ENCODE measurements around the gene FOXN3.

Gene FOXN3

DNA sequence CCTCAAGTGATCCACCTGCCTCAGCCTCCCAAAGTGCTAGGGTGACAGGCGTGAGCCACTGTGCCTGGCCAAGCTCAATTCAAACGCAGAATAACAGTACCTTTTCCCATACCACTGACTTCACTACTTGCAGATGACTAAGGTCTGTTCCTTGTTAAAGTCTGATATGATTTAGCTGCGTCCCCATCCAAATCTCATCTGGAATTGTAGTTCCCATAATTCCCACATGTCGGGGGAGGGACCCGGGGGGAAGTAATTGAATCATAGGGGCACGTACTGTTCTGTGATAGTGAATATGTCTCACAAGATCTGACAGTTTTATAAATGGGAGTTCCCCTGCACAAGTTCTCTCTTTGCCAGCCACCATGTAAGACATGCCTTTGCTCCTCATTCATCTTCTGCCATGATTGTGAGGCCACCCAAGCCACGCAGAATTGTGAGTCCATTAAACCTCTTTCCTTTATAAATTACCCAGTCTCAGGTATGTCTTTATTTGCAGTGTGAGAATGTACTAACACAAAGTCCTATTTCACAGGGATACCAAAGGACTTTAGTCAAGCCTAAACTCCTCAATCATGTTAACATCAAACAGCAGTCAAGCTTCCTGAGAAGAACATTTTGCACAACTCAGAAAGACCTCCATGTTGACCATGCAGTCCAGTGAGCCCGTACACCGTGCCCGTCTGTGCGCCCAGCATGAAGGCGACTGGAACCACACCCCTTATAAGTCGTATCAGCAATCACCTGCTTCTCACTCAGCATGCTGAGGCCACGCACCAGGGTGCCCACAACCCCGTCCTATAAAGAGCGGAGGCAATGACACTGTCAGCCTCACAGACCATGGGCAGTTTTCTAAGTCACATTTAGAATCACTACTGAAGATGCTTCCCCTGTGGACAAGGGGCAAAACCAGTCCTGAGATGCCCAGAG lies 36.9 kb downstream of the FOXN3 start:
- H3K4me1 ChIP-seq (ENCODE audit: control insufficient read depth in 1 of 2, insufficient read depth in 2 of 2, low read length in 2 of 2), result peaks cover 0 to 18% of the 10 kb centered on the region in 2 donors
- H3K36me3 ChIP-seq (ENCODE audit: control insufficient read depth in 1 of 2, insufficient read depth in 2 of 2, low read length in 2 of 2), result no peaks in the 10 kb centered on the region
- no peak overlapping the region for H3K4me3 ChIP-seq (ENCODE audit: low read depth in 1 of 2, low read length in 2 of 2)
- H3K27ac ChIP-seq (ENCODE audit: low read length), result no peak overlapping the region
- no peaks in the 10 kb centered on the region for H3K9me3 ChIP-seq (ENCODE audit: control insufficient read depth in 1 of 2, low read length in 2 of 2)
- H3K27me3 ChIP-seq (ENCODE audit: low read depth, low read length), result no peaks in the 10 kb centered on the region

DNA sequence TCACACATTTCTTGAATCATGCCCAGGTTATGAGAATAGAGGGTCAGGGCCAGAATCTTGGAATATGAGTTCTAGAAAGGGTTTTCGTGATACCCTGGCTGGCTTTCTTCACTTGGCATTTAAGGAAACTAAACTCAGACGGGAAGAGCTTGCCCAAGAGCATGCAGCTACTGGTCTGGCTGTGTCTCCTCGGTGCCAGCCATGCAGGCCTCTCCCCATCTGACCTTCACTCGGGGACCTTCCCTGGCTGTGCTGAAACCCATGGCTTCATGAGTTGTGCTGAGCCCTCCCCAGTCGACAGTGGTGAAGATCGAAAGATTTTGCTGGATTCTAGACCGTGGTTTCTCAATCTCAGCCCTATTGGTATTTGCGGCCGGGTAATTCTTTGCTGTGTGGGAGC lies 38.0 kb downstream of the FOXN3 start:
- Histone ChIP-seq H3K9me3 (ENCODE audit: control insufficient read depth in 1 of 2, low read length in 2 of 2) (no peaks in the 10 kb centered on the region), H3K4me1 (ENCODE audit: control insufficient read depth in 1 of 2, insufficient read depth in 2 of 2, low read length in 2 of 2) (peaks cover 0 to 16% of the 10 kb centered on the region in 2 donors), H3K27me3 (ENCODE audit: low read depth, low read length) (no peaks in the 10 kb centered on the region), H3K4me3 (ENCODE audit: low read depth in 1 of 2, low read length in 2 of 2) (no peak overlapping the region), H3K36me3 (ENCODE audit: control insufficient read depth in 1 of 2, insufficient read depth in 2 of 2, low read length in 2 of 2) (no peaks in the 10 kb centered on the region), H3K27ac (ENCODE audit: low read length) (no peak overlapping the region)

- H3K27ac ChIP-seq (ENCODE audit: low read length), result no peak overlapping the region
- H3K4me3 ChIP-seq (ENCODE audit: low read depth in 1 of 2, low read length in 2 of 2), result no peak overlapping the region
- H3K4me1 ChIP-seq (ENCODE audit: control insufficient read depth in 1 of 2, insufficient read depth in 2 of 2, low read length in 2 of 2), result peaks cover 0 to 12% of the 10 kb centered on the region in 2 donors
- H3K36me3 ChIP-seq (ENCODE audit: control insufficient read depth in 1 of 2, insufficient read depth in 2 of 2, low read length in 2 of 2), result no peaks in the 10 kb centered on the region
- no peaks in the 10 kb centered on the region for H3K27me3 ChIP-seq (ENCODE audit: low read depth, low read length)
- no peaks in the 10 kb centered on the region for H3K9me3 ChIP-seq (ENCODE audit: control insufficient read depth in 1 of 2, low read length in 2 of 2)
Observed at GRCh38 chr14:89378119-89378518, 38.9 kb downstream of the FOXN3 start.

DNA sequence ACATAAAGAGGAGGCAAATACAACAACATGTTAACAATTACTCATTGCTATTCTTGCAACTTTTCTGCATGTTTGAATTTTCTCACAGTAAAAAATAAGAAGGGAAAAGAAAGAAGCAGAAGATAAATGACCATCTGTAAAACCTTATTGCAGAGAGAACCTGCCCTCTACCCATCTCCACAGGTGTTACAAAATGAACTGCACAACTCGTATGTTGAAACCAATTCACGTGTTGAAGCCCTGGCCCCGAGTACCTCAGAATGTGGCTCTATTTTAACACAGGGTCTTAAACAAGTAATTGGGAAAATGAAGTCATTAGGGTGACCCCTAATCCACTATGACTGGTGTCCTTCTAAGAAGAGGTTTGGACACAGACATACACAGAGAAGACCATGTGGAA lies 39.5 kb downstream of the FOXN3 start:
- no peak overlapping the region for H3K4me3 ChIP-seq (ENCODE audit: low read depth in 1 of 2, low read length in 2 of 2)
- no peaks in the 10 kb centered on the region for H3K9me3 ChIP-seq (ENCODE audit: control insufficient read depth in 1 of 2, low read length in 2 of 2)
- H3K27me3 ChIP-seq (ENCODE audit: low read depth, low read length), result no peaks in the 10 kb centered on the region
- peaks cover 0 to 12% of the 10 kb centered on the region in 2 donors for H3K4me1 ChIP-seq (ENCODE audit: control insufficient read depth in 1 of 2, insufficient read depth in 2 of 2, low read length in 2 of 2)
- H3K27ac ChIP-seq (ENCODE audit: low read length), result no peak overlapping the region
- H3K36me3 ChIP-seq (ENCODE audit: control insufficient read depth in 1 of 2, insufficient read depth in 2 of 2, low read length in 2 of 2), result no peaks in the 10 kb centered on the region

DNA sequence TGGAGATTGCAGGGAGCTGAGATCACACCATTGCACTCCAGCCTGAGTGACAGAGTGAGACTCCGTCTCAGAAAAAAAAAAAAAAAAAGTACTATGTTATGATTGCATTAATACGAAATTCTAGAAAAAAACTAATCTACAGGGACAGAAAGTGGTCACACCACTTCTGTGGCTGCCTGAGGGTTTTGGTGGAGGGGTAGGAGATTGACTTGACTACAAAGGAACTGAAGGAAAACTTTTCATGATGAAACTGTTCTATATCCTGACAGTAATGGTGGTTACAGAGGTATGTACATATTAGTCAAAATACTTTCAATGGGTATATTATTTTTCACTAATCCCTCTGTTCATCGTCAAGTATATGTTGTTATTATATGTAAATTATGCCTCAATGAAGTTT lies 42.1 kb downstream of the FOXN3 start:
- peaks cover 0 to 19% of the 10 kb centered on the region in 2 donors for H3K4me1 ChIP-seq (ENCODE audit: control insufficient read depth in 1 of 2, insufficient read depth in 2 of 2, low read length in 2 of 2)
- H3K27me3 ChIP-seq (ENCODE audit: low read depth, low read length), result no peaks in the 10 kb centered on the region
- no peaks in the 10 kb centered on the region for H3K9me3 ChIP-seq (ENCODE audit: control insufficient read depth in 1 of 2, low read length in 2 of 2)
- no peaks in the 10 kb centered on the region for H3K36me3 ChIP-seq (ENCODE audit: control insufficient read depth in 1 of 2, insufficient read depth in 2 of 2, low read length in 2 of 2)
- no peak overlapping the region for H3K27ac ChIP-seq (ENCODE audit: low read length)
- H3K4me3 ChIP-seq (ENCODE audit: low read depth in 1 of 2, low read length in 2 of 2), result no peak overlapping the region

- Histone ChIP-seq H3K4me1 (ENCODE audit: control insufficient read depth in 1 of 2, insufficient read depth in 2 of 2, low read length in 2 of 2) (peaks cover 0 to 17% of the 10 kb centered on the region in 2 donors), H3K36me3 (ENCODE audit: control insufficient read depth in 1 of 2, insufficient read depth in 2 of 2, low read length in 2 of 2) (no peaks in the 10 kb centered on the region), H3K9me3 (ENCODE audit: control insufficient read depth in 1 of 2, low read length in 2 of 2) (no peaks in the 10 kb centered on the region), H3K27me3 (ENCODE audit: low read depth, low read length) (no peaks in the 10 kb centered on the region), H3K27ac (ENCODE audit: low read length) (no peak overlapping the region), H3K4me3 (ENCODE audit: low read depth in 1 of 2, low read length in 2 of 2) (no peak overlapping the region)
Observed at GRCh38 chr14:89373185-89373584, 43.8 kb downstream of the FOXN3 start.

DNA sequence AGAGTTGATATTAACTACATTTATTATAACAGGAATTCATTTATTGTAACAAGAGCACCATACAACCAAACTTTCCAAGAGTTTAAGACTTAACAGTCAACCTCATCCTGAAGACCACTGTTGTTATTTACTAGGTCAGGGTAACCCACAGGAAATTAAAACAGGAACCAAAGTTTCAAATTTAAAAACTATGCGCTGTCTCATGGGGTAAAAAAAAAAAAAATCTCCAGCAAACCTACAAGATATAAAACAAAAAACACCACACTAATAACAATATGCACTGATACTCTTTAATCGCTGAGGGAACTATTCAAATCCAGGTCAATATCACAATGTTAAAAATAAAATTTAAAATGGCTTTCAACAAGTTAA lies 44.5 kb downstream of the FOXN3 start:
- no peaks in the 10 kb centered on the region for H3K9me3 ChIP-seq (ENCODE audit: control insufficient read depth in 1 of 2, low read length in 2 of 2)
- H3K36me3 ChIP-seq (ENCODE audit: control insufficient read depth in 1 of 2, insufficient read depth in 2 of 2, low read length in 2 of 2), result no peaks in the 10 kb centered on the region
- H3K4me1 ChIP-seq (ENCODE audit: control insufficient read depth in 1 of 2, insufficient read depth in 2 of 2, low read length in 2 of 2), result peaks cover 0 to 19% of the 10 kb centered on the region in 2 donors
- no peak overlapping the region for H3K4me3 ChIP-seq (ENCODE audit: low read depth in 1 of 2, low read length in 2 of 2)
- H3K27me3 ChIP-seq (ENCODE audit: low read depth, low read length), result no peaks in the 10 kb centered on the region
- H3K27ac ChIP-seq (ENCODE audit: low read length), result no peak overlapping the region

DNA sequence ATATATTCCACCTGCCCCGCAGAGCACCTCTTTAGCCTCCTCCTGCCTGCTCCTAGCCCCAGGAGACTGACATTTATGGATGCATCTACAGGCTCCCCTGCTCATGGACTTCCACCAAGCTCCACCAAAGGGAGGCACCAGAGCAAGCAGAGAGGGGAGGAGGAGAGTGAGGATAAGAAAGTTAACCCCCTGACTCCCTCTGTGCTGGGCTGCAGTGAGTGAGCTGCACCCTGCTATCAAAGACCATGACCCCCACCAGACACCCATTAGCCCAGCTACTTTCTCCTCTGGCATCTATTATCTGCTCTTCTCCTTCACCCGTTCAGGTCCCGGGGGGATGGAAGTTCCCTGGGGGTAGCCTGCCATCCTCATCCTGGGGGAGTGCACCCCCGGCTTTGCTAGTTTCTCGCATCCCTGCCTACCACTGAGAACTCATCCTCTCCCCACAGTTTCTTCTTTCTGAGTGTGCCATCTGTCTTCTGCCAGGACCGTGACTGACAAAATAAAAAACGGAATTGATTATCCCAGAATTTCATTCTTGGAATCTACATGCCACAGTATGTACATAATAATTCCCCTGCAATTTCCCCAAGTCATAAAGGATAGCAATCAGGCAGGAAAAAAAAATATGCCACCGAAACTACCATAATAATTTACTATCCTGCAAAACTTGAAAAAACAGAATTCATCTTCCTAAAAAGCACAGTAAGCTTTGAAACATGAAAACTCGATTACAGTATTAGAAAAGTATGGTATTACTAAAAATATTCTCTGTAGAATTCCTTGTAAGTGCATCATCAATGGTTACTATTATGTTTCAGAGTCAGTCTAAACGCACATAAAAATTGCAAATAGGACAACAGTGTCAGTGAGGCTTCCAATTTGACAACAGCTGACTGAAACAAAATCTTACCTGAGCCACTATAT lies 45.2 kb downstream of the FOXN3 start:
- Histone ChIP-seq H3K27me3 (ENCODE audit: low read depth, low read length) (no peaks in the 10 kb centered on the region), H3K27ac (ENCODE audit: low read length) (no peak overlapping the region), H3K36me3 (ENCODE audit: control insufficient read depth in 1 of 2, insufficient read depth in 2 of 2, low read length in 2 of 2) (no peaks in the 10 kb centered on the region), H3K4me3 (ENCODE audit: low read depth in 1 of 2, low read length in 2 of 2) (no peak overlapping the region), H3K4me1 (ENCODE audit: control insufficient read depth in 1 of 2, insufficient read depth in 2 of 2, low read length in 2 of 2) (peaks cover 0 to 23% of the 10 kb centered on the region in 2 donors), H3K9me3 (ENCODE audit: control insufficient read depth in 1 of 2, low read length in 2 of 2) (no peaks in the 10 kb centered on the region)

GRCh38 chr14:89370781-89371180 lies 46.3 kb downstream of the FOXN3 start:
- no peak overlapping the region for H3K4me3 ChIP-seq (ENCODE audit: low read depth in 1 of 2, low read length in 2 of 2)
- H3K4me1 ChIP-seq (ENCODE audit: control insufficient read depth in 1 of 2, insufficient read depth in 2 of 2, low read length in 2 of 2), result peaks cover 3 to 29% of the 10 kb centered on the region in 2 donors
- H3K27ac ChIP-seq (ENCODE audit: low read length), result peak overlapping the region; percentile 42
- H3K27me3 ChIP-seq (ENCODE audit: low read depth, low read length), result no peaks in the 10 kb centered on the region
- H3K9me3 ChIP-seq (ENCODE audit: control insufficient read depth in 1 of 2, low read length in 2 of 2), result no peaks in the 10 kb centered on the region
- H3K36me3 ChIP-seq (ENCODE audit: control insufficient read depth in 1 of 2, insufficient read depth in 2 of 2, low read length in 2 of 2), result no peaks in the 10 kb centered on the region

DNA sequence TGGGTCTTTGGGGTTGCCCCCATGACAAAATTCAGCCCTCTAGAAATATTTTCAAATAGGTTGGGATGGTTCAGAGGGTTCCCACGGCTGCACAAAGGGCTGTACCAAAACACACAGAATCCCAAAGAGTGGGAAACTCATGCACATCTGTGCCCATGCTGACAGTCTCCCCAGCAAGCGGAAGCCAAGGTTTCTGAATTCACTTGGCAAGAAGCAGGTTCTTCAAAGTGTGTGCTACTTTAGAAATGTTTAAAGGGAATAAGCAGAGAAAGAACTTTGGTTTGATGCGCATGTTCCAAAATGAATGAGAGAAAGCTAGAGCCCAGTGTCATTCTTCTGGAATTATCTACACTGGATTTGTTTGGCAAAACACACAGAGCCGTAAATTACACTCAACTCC lies 46.7 kb downstream of the FOXN3 start:
- H3K4me3 ChIP-seq (ENCODE audit: low read depth in 1 of 2, low read length in 2 of 2), result no peak overlapping the region
- no peak overlapping the region for H3K27ac ChIP-seq (ENCODE audit: low read length)
- no peaks in the 10 kb centered on the region for H3K36me3 ChIP-seq (ENCODE audit: control insufficient read depth in 1 of 2, insufficient read depth in 2 of 2, low read length in 2 of 2)
- peaks cover 4 to 29% of the 10 kb centered on the region in 2 donors for H3K4me1 ChIP-seq (ENCODE audit: control insufficient read depth in 1 of 2, insufficient read depth in 2 of 2, low read length in 2 of 2)
- H3K9me3 ChIP-seq (ENCODE audit: control insufficient read depth in 1 of 2, low read length in 2 of 2), result no peaks in the 10 kb centered on the region
- no peaks in the 10 kb centered on the region for H3K27me3 ChIP-seq (ENCODE audit: low read depth, low read length)

DNA sequence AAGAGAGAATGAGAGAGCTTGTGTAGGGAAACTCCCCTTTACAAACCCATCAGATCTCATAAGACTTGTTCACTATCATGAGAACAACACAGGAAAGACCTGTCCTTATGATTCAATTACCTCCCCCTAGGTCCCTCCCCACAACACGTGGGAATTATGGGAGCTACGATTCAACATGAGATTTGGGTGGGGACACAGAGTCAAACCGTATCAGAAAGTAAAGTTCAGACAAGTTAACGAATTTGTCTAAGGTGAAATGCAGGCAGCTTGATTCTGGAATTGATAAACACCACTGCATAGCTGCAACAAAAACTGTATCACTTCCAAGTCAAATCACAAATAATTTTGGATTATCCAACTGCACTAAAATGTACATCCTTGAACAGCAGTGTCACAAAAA lies 47.4 kb downstream of the FOXN3 start:
- H3K4me1 ChIP-seq (ENCODE audit: control insufficient read depth in 1 of 2, insufficient read depth in 2 of 2, low read length in 2 of 2), result peaks cover 11 to 30% of the 10 kb centered on the region in 2 donors
- H3K36me3 ChIP-seq (ENCODE audit: control insufficient read depth in 1 of 2, insufficient read depth in 2 of 2, low read length in 2 of 2), result no peaks in the 10 kb centered on the region
- H3K9me3 ChIP-seq (ENCODE audit: control insufficient read depth in 1 of 2, low read length in 2 of 2), result no peaks in the 10 kb centered on the region

More for the DNA sequence above, 47.4 kb downstream of the FOXN3 start:
- Histone ChIP-seq H3K27me3 (ENCODE audit: low read depth, low read length) (no peaks in the 10 kb centered on the region), H3K4me3 (ENCODE audit: low read depth in 1 of 2, low read length in 2 of 2) (no peak overlapping the region), H3K27ac (ENCODE audit: low read length) (no peak overlapping the region)
